Loucy (cell line): Measurements from ENCODE around the gene NSD1.

ENCODE experiments used
- H2AFZ ChIP-seq: fragments of 200-600 bp; sonication (generic); 2 replicates; pipeline ENCODE4 v1.6.0; 2016; ENCODE audit warnings: antibody characterized with exemption, mild to moderate bottlenecking, low read length, moderate library complexity
- H3F3A ChIP-seq: fragments of 200-600 bp; 2 replicates; pipeline ENCODE4 v1.6.0; 2016; ENCODE audit warnings: antibody characterized with exemption, low read depth, mild to moderate bottlenecking
- H3K27me3 ChIP-seq: fragments of 200-600 bp; sonication (generic); 2 replicates; pipeline ENCODE4 v1.6.1; 2014; ENCODE audit warnings: low read length, mild to moderate bottlenecking; ENCODE audit not compliant: insufficient read depth, poor library complexity, severe bottlenecking
- H3K36me3 ChIP-seq: fragments of 200-600 bp; sonication (generic); 2 replicates; pipeline ENCODE4 v1.6.1; 2016; ENCODE audit warnings: low read length; ENCODE audit not compliant: insufficient read depth
- H3K4me1 ChIP-seq: fragments of 200-600 bp; sonication (generic); 2 replicates; pipeline ENCODE4 v1.5.1; 2014; ENCODE audit warnings: low read length, mild to moderate bottlenecking; ENCODE audit not compliant: insufficient read depth, poor library complexity, severe bottlenecking
- H3K4me2 ChIP-seq: fragments of 200-600 bp; sonication (generic); 2 replicates; pipeline ENCODE4 v1.6.0; 2014; ENCODE audit warnings: antibody characterized with exemption, low read length, low read depth, mild to moderate bottlenecking; ENCODE audit not compliant: poor library complexity, severe bottlenecking
- H3K4me3 ChIP-seq: fragments of 200-600 bp; sonication (generic); 2 replicates; pipeline ENCODE4 v1.5.1; 2014; ENCODE audit warnings: low read length, mild to moderate bottlenecking, mixed read lengths; ENCODE audit not compliant: poor library complexity, severe bottlenecking
- H3K79me2 ChIP-seq: fragments of 200-600 bp; sonication (generic); 2 replicates; pipeline ENCODE4 v1.6.1; 2014; ENCODE audit warnings: low read length; ENCODE audit not compliant: insufficient read depth
- H3K9ac ChIP-seq: fragments of 200-600 bp; sonication (generic); 2 replicates; pipeline ENCODE4 v1.6.0; 2014; ENCODE audit warnings: mild to moderate bottlenecking, low read depth, low read length, moderate library complexity; ENCODE audit not compliant: poor library complexity, severe bottlenecking
- H3K9me2 ChIP-seq: fragments of 200-600 bp; sonication (generic); replicated peaks from 2 replicates; pipeline ENCODE4 v1.6.1; 2016; ENCODE audit warnings: low read depth, low read length, mixed read lengths
- H3K9me3 ChIP-seq: fragments of 200-600 bp; sonication (generic); 2 replicates; pipeline ENCODE4 v1.6.1; 2014; ENCODE audit warnings: mild to moderate bottlenecking, antibody characterized with exemption, low read length, low read depth; ENCODE audit not compliant: insufficient read depth
- H4K20me1 ChIP-seq: fragments of 200-600 bp; sonication (generic); 2 replicates; pipeline ENCODE4 v1.6.0; 2014; ENCODE audit warnings: antibody characterized with exemption, low read length, mild to moderate bottlenecking; ENCODE audit not compliant: insufficient read depth, poor library complexity, severe bottlenecking
- EZH2phosphoT487 ChIP-seq: fragments of 200-600 bp; IDR thresholded peaks from 2 replicates; pipeline ENCODE4 v1.6.1; 2018; ENCODE audit warnings: antibody characterized with exemption, mild to moderate bottlenecking, moderate library complexity, borderline replicate concordance
- TF ChIP-seq, protein P1 (sequence below): fragments of 200-600 bp; sonication (generic); conservative IDR thresholded peaks from 2 replicates; pipeline ENCODE4 v1.5.1; 2014; ENCODE audit warnings: mild to moderate bottlenecking, antibody characterized with exemption, low read length

NSD1 gene

DNA sequence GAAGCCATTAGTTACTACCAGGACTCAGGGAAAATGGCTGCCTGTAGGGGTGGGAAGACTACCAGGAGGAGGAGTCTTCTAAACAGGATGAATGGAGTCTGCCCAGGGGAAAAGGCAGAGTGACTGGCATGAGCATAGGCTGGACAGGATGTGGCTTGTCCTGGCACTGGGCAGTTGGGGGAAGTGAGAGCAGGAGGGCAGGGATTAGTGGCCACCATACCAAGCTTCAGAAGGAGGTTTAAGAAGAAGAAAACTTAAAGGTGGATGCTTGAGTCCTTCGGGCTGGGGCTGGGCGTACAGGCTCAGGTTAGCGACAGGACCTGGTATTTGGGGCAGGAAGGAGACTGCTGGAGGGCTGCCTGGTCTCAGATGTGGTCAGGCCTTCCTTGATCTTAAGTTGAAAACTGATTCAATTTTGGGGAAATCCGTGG is 5.0 kb upstream of the NSD1 start:
- no peak overlapping the region for H2AFZ ChIP-seq
- TF ChIP-seq EZH2phosphoT487, result no peak
- TF ChIP-seq, protein P1, sequence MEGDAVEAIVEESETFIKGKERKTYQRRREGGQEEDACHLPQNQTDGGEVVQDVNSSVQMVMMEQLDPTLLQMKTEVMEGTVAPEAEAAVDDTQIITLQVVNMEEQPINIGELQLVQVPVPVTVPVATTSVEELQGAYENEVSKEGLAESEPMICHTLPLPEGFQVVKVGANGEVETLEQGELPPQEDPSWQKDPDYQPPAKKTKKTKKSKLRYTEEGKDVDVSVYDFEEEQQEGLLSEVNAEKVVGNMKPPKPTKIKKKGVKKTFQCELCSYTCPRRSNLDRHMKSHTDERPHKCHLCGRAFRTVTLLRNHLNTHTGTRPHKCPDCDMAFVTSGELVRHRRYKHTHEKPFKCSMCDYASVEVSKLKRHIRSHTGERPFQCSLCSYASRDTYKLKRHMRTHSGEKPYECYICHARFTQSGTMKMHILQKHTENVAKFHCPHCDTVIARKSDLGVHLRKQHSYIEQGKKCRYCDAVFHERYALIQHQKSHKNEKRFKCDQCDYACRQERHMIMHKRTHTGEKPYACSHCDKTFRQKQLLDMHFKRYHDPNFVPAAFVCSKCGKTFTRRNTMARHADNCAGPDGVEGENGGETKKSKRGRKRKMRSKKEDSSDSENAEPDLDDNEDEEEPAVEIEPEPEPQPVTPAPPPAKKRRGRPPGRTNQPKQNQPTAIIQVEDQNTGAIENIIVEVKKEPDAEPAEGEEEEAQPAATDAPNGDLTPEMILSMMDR, result no peak
- H3K4me3 ChIP-seq, result no peak overlapping the region
- no peaks in the 10 kb centered on the region for H3K36me3 ChIP-seq
- H3K9me3 ChIP-seq, result no peaks in the 10 kb centered on the region
- H4K20me1 ChIP-seq, result no peaks in the 10 kb centered on the region
- no peaks in the 10 kb centered on the region for H3F3A ChIP-seq
- H3K4me1 ChIP-seq, result no peaks in the 10 kb centered on the region
- H3K9ac ChIP-seq, result no peak overlapping the region
- no peak overlapping the region for H3K4me2 ChIP-seq
- H3K9me2 ChIP-seq, result no peaks in the 10 kb centered on the region
- H3K79me2 ChIP-seq, result no peaks in the 10 kb centered on the region
- no peaks in the 10 kb centered on the region for H3K27me3 ChIP-seq

- H3K36me3 ChIP-seq, result no peaks in the 10 kb centered on the region
- no peaks in the 10 kb centered on the region for H3K9me2 ChIP-seq
- no peak overlapping the region for H3K4me3 ChIP-seq
- H3K4me1 ChIP-seq, result peaks cover 5% of the 10 kb centered on the region
- no peaks in the 10 kb centered on the region for H4K20me1 ChIP-seq
- peaks cover 10% of the 10 kb centered on the region for H3K79me2 ChIP-seq
- no peak overlapping the region for H3K9ac ChIP-seq
- TF ChIP-seq, protein P1, result no peak
- TF ChIP-seq EZH2phosphoT487, result no peak
- H2AFZ ChIP-seq, result no peak overlapping the region
- H3F3A ChIP-seq, result no peaks in the 10 kb centered on the region
- no peak overlapping the region for H3K4me2 ChIP-seq
- H3K27me3 ChIP-seq, result no peaks in the 10 kb centered on the region
- H3K9me3 ChIP-seq, result no peaks in the 10 kb centered on the region
These were observed 3.2 kb upstream of the NSD1 start for GRCh38 chr5:177130211-177131018.

GRCh38 chr5:177131019-177131320 is 2.6 kb upstream of the NSD1 start:
- H3K79me2 ChIP-seq, result peaks cover 15% of the 10 kb centered on the region
- no peaks in the 10 kb centered on the region for H3K27me3 ChIP-seq
- no peaks in the 10 kb centered on the region for H4K20me1 ChIP-seq
- no peak overlapping the region for H3K4me2 ChIP-seq
- H2AFZ ChIP-seq, result no peak overlapping the region
- no peak for TF ChIP-seq EZH2phosphoT487
- TF ChIP-seq, protein P1, result no peak
- peaks cover 8% of the 10 kb centered on the region for H3K4me1 ChIP-seq
- H3K9ac ChIP-seq, result no peak overlapping the region
- no peaks in the 10 kb centered on the region for H3F3A ChIP-seq
- no peaks in the 10 kb centered on the region for H3K9me3 ChIP-seq
- no peaks in the 10 kb centered on the region for H3K9me2 ChIP-seq
- no peaks in the 10 kb centered on the region for H3K36me3 ChIP-seq
- no peak overlapping the region for H3K4me3 ChIP-seq
